Amniotic epithelial cell (primary cell): Measurements from ENCODE around the gene VPS9D1.
A peak's percentile ranks its signal among the peaks of the same experiment; 100 is the strongest.

Source experiments
- DNase-seq: peaks from one replicate; pipeline ENCODE4 v3.0.0-alpha.2; 2010; ENCODE audit warnings: low read depth

VPS9D1 gene

DNA sequence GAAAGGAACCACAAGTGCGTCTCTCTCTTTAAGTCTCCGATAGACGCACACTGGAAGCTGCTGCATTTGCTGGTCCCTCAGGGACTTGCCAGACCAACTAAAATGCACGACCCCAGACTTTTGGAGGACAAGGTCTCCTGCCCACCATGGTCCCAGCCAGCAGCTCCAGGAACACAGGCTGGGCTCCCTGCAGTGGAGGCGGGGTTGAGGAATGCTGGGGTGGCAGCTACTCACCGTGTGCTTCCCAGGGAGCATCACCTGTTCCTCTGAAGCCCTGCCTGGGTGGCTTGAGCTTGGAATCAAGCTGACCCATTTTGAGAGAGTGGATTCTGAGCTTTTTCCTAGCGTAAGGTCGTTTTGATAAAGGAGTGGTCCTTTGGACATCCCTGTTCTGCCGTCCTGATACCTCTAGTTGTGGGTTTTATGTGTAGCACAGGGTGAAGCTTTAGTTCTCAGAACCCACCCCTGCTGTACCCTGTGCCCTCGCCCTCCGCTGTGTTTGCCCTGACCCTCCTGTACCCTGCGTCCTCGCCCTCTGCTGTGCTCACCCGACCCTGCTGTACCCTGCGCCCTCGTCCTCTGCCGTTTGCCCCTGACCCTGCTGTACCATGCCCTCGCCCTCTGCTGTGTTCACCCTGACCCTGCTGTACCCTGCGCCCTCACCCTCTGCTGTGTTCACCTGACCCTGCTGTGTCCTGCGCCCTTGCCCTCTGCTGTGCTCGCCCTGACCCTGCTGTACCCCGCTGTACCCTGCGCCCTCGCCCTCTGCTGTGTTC lies 11.6 kb upstream of the VPS9D1 start:
- DNase-seq: no peak

DNA sequence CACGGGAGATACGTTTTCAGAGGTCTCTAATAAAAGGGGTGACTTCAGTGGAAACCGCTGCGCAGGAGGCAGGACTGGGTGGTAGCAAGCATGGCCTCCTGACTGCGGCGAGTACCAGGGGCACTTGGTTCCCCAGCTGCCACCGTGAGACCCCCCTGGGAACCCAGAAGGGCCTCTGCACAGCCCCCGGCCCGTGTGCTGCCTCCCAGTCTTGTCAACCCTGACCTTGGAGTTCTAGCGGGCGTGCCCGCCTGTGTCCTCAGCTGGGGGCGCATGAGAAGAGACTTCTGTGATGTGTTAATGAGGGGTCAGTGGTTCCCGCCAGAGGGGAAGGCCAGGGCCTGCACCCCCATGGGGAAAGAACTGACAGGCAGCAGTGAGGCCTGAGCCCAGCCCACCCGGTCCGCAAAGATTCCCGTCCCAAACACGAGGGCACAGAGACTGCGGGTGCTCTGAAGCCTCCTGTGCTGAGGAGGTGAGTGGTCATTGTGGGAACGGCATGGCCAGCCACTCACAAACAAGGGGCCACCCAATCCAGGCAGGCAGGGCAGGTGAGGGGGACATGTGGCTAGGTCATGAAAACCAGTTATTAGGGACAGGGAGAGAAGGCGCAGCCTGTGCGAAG lies 10.0 kb upstream of the VPS9D1 start:
- no peak for DNase-seq

DNA sequence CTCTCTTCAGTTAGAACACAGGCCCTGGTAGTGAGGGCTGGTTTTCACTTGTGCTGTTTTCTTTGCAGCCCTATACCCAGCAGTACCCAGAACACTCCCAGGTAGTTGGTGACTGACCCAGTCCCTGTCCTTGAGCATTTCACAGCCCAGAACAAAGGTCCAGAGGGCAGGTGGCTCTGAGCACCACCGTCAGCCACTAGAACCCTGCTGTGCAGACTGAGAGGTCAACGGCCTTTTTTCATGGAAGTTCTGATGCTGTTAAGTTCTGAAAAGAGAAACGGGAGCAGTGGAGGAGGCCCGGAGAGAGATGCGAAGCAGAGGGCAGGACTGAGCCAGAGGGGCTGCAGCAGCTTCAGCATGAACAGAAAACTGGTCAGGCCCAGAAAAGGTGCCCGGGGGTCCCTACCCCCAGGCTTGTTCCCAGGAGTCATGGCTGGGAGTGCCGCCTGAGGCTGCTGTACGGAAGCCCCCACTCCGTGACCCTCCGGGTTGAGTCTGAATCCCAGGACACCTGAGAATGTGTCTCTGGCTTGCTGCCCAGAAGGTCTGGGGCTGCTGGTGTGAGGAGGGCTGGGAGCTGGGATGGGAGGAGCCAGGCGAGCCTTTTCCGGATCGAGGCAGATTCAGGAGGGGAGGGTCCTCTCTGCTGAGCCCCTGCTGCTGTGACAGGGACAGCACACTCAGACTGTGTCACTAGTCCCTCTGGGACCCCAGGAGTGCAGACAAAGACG lies 9.3 kb upstream of the VPS9D1 start:
- DNase-seq: no peak

DNA sequence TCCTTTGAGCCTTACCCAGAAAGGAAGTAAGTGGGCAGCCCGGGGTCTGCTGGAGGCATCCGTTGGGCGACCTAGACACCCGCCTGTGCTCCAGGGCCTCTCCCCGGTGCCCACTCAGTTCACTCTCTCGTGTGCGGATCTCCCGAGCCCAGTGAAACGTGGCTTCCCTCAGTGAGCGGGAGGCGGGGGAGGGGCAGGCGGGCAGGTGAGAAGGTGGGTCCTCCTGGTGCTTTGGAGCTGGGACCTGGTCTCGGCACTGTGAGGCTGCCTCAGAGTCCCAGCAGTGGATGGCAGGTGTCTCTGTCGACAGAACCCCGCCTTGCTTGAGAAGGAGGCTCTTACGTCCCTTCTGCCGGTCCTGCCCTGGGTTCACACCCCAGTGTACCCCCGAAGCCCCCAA lies 8.6 kb upstream of the VPS9D1 start:
- DNase-seq: no peak

DNA sequence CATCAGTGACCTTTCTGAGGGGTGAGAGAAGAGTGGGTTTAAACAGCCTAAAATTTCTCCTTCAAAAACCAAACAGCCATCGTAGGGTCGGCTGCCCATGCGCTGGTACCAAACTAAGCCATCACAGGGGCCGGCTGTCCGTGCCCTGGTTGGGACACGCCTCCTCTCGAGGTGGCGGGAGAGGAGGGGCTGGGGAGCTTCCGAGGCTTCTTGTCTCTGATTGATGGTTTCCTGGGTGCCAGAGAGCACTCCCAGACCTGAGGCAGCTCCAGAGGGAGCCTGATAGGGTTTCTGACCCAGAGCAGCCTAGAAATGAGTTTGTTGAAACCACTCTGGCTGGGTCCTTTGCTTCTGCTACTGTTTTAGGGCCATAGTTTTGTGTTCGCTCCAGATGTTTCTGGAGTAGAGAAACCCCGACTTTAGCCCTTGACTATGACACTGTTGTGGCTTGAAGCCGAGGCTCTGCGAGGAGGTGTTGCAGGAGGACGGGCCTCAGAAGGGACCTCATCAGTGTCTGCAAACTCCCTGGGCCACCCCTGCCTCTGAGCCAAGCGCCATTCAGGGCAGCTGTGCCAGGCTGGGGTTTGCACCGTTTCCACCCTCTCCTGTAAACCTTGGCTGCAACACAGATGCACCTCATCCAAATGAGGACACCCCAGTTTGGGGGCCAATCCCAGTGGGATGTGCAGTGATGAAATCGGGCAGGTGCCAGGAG lies 6.9 kb upstream of the VPS9D1 start:
- DNase-seq: peak; percentile 43

DNA sequence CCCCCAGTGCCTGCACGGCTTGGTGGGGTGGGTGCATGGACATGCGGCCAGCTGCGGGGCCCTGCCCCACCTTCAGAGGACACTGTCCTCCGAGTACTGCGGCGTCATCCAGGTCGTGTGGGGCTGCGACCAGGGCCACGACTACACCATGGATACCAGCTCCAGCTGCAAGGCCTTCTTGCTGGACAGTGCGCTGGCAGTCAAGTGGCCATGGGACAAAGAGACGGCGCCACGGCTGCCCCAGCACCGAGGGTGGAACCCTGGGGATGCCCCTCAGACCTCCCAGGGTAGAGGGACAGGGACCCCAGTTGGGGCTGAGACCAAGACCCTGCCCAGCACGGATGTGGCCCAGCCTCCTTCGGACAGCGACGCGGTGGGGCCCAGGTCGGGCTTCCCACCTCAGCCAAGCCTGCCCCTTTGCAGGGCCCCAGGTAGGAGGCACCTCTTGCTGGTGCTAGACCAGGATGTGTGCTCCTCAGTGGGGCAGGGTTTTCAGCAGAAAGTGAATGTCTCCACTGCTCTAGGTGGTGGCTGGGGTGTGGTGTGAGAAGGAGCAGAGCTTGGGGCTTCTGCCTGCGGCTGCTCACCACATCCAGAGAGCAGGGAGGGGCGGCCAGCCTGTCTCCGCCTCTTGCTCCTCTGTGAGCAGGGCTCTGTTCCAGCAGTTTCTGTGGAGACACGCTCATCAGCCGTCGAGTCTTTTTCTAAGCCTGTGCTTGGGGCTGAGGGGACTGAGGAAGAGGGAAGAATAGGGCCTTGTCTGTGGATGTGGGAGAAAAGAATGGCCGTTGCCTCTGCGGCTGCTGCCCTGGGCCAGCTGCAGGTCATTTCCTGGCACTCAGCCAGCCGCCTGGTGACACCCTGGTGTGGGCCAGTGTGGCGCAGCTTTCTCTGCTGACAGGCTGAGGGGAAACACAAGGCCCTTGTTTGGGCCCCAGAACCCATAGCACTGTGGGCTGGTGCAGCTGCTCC lies 2.9 kb upstream of the VPS9D1 start:
- peak; percentile 21 for DNase-seq

DNA sequence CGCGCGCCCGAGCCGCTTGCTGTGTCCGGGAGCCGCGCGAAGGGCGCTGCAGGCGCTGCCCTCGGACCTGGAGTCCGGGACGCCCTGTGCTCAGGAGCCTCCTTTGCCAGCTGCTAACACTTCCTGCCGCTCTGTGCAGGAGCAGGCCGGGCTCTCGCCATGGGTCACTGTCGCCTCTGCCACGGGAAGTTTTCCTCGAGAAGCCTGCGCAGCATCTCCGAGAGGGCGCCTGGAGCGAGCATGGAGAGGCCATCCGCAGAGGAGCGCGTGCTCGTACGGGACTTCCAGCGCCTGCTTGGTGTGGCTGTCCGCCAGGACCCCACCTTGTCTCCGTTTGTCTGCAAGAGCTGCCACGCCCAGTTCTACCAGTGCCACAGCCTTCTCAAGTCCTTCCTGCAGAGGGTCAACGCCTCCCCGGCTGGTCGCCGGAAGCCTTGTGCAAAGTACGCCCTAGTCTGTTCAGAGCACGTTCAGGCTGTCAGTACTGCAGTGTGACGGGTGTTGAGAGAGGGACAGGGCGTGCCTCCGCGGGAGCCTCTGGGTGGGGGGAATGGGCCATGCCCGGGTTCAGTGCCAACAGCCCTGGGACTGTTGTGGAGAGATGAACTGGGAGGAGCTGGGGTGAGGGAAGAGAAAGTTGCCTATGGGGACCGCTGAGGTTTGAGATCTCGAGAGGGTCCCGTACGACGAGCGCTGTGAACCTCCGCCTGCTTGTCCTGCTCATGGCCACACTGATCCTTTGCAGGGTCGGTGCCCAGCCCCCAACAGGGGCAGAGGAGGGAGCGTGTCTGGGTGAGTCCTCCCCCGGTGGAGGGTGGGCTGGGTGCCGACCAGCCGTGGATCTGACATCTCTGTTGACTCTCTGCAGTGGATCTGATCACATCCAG lies 1.9 kb upstream of the VPS9D1 start:
- DNase-seq: peak; percentile 39

DNA sequence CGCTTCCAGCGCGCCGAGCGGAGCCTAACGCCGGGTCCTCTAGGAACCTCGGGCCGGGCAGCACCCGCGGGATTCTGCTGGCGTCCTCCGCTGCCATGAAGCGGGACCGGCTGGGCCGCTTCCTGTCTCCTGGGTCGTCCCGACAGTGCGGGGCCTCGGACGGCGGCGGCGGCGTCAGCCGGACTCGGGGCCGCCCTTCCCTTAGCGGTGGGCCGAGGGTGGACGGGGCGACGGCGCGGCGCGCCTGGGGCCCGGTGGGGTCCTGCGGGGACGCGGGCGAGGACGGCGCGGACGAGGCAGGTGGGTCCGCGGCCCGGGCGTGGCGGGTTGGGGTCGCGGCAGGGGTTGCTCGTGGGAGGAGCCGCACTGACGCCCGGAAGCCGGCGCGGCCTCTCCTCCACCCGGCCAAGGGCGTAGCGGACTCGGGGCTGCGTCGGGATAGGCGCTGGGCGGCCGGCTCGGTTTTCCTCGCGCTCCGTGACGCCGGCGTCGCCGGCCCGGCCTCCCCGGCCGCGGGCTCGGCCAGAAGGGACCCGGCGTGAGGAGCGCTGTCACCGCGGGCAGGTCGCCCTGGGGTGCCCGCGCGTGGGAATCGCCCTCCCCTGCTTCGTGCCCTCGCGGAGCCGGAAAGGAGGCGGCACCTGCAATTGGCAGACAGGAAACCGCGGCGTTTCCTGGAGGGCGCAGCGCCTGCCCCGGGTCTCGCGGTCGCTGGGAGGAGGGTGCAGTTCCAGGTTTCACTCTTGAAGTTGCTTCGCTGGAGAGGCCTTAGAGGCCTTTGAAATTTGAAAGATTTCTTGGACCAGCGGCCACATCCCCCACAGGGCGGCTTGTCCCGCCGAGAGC lies 1.1 kb upstream of the VPS9D1 start:
- DNase-seq: peak; percentile 50

DNA sequence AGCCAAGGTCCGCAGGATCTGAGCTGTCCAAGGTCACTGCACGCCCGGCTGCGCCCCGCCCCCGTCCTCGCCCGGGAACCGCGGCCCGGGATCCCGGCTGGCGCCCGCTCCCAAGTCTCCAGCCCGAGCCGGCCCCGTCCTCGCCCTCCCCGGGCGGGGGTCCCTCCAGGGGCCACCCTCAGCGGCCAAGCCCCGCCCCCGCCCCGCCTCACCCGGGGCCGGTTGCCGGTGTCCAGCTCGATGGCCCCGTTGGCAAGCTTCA lies 216 bp downstream of the VPS9D1 start:
- DNase-seq: peak; percentile 32

DNA sequence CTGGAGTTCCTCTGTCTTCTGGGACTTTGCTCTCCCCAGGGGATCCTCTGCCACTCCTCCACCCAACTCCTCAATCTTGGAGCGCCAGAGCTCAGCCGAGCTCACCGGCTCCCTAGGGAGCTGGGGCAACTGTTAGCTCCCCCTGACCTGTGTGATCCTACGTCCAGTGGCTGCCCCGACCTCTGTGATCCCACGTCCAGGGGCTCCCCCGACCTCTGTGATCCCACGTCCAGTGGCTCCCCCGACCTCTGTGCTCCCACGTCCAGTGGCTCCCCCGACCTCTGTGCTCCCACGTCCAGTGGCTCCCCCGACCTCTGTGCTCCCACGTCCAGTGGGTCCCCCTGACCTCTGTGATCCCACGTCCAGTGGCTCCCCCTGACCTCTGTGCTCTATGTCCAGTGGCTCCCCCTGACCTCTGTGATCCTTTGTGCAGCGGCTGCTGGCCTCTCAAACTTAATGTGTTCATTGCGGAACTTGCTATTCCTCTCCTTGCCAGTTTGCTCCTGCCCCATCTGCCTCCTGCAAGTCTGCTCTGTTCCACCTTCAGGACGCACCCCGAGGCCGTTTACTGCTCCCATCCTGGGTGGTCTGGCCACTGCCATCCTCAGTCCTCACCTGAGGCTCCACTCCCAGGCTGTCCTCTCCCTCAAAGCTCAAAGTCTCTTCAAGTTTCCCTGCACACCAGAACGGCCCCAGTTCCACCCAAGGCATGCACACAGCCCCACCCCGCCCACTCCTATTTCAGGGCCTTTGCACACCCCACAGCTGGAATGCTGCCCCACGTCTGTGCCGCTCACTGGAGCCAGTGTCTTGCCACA lies 2.8 kb downstream of the VPS9D1 start:
- no peak for DNase-seq

DNA sequence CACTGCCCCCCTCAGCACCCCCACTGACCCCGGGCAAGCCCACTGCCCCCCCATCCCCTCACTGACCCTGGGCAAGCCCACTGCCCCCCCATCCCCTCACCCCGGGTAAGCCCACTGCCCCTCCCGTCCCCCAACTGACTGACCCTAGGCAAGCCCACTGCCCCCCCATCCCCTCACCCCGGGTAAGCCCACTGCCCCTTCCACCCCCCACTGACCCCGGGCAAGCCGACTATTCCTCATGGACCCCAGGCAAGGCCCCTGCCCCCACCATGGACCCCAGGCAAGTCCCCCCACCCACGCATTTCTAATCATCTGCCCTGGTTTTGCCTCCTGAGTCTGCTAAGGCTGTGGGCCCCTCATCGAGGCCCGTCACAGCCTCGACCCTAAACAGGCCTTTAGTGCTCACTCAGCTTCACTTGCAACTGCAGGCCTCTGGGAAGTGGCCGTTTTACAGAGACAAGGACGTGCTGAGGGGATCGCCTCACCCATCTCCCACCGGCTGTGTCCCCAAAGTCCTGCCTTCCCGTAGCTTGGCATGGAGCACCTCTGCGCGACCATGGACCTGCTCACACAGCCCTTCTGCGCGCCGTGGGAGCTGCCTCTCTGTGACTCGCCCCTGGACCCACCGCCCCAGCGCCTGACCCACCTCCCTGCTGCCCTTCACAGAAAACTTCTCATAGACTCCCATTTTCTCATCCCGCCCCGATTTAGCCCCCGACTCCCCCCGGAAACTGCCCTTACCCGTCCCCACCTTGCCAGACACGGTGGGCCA lies 3.6 kb downstream of the VPS9D1 start:
- DNase-seq: no peak

DNA sequence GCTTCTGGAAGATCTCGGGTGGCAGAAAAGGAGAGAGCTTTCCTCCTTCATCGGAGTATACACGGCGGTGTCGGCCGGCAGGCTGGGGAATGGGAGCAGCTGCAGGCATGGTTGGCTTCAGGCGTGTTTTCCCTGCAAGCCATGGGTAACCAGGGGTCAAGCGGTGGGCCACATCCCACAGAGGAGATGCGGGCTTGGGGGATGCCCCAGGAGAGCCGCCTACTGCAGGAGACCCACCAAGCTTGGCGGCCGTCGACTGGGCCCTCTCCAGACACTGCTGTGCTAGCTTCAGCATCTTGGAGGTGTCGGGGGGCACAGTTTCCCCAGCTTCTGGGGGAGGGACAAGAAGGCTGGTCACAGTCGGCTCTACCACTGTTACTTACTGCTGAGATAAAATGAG lies 4.2 kb downstream of the VPS9D1 start:
- DNase-seq: no peak

DNA sequence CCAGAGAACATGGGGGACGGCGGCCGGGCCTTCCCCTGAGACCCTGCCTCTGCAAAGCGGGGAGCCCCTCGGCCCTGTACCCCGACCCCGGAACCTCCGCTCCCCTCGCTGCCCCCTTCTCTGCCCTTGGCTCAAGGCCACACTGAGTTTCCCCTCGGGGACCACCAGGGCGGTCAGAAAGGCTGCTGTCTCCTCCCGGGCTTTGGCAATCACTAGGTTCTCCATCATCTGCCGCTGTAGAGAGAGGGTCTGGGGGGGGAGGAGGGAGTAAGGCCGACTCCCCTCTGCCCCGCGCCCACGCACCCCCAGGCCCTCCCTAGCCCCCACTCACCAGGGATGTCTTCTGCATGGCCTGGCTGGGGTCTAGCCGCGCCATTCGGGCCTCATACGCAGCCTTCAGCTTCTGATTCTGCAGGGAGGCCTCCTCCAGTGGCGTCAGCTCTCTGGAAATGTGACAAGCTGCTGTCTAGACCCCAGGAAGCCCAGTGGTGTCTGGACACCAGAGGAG lies 8.4 kb downstream of the VPS9D1 start:
- no peak for DNase-seq

DNA sequence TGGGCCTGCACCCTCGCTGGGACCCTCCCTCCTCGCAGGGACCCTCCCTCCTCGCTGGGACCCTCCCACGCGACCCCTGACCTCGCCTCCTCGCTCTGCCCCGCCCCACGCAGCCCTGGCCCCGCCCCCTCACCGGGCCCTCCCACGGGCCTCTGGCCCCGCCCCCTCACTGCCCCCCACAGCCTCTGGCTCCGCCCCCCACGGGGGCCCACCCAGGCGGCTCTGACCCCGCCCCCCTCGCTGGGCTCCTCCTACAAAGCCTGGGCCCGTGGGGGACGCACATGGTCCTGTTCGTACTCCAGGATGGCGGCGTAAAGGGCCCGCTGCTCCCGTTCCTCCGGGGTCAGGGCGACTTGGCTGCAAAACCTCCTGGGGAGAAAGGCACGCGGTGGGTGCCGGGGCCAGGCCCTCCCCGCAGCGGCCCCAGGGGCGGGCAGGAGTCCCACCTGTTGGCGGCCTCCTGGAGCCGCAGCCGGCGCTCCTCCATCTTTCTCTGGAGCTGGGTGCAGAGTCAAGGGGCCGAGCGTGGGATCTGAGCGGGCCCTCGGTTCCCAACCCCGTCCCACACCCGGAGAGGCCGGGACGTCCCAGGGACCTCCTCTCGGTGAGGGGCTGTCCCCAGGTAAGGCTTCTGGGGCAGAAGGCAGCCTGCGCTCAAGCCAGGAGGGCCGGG lies 9.0 kb downstream of the VPS9D1 start:
- peak; percentile 49 for DNase-seq

DNA sequence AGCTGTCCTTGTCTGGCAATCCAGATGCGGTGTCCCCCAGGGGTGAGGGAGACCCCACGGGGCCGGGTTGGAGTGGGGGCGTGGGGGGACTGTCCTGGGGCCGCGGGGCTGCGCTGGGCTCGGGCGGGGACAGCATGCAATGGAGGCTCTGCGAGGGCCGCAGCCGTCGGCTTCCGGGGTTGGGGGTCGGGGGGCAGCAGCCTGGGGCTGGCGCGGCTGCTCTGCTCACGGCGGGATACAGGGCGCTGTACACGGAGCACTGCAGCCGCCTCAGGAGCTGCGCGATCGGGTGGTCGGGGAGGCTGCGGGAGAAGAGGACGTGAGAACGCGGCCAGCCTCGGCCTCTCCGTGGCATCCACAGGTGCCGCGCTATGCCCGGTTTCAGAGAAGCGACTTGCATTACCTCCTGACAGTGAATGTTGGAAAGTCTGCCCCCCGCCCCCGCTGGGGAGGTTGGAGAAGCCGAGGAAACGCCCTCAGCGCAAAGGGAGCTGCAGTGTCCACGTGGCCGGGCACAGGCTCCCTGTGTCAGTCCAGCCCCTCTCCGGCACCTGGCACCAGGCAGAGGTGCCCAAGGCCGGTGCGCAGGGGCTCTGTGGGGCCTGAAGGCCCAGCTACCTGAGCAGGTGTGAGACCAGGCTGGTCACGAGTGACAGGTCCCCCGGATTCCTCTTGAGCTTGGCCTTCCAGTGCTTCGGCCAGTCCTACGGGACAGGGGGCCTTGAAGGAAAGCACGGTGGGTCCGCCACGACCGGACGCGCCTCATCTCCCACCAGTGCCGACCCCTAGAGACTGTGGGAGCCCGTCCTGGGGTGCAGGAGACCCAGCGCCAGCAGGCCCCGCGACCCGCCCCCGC lies 9.8 kb downstream of the VPS9D1 start:
- no peak for DNase-seq

DNA sequence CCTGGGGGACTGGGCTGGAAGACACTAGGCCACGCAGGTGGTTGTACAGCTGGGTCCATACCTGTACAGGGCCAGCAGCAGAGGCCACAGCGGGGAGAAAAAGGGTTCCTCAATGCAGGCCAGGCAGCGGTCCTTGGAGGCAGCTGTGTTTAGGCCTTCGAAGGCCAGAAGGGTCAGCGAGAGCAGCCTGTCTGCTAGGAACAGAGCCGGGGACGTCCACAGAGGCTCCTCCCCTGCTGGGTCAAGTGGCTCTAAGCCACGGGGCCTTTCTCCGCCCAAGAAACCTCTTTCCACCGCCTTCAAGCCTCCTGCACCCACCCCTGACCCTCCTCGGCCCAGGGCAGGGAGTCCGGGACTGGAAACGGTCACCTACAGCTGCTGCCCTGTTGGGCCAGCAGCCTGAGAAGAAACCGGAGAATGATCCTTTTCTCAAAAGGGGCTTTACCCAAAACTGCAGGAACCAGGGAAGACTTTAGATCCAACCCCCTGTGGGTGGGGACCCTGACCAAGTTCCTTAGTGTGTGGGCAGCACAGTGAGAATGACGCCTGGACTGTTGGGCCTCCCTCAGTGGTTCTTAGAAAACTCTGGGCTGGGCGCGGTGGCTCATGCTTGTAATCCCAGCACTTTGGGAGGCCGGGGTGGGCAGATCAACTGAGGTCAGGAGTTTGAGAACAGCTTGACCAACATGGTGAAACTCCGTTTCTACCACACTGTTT lies 10.8 kb downstream of the VPS9D1 start:
- DNase-seq: no peak
